ENCODE measurements around the gene KRTAP10-3. TPM values are rescaled to one million over a fixed set of nuclear protein-coding genes. Genes with fewer than 3 reads are reported as not detected.

KRTAP10-3 gene
- total and polyA plus RNA-seq, 2 of the 13 experiments (the other 11 are each of a cell fraction or from before 2014, with no cell fraction given): not detected

- TF ChIP-seq ZNF557 (CRISPR knock-in tag; IDR thresholded peaks at IDR 0.05) (no peak), CAMTA2 (CRISPR knock-in tag; IDR thresholded peaks at IDR 0.05; ENCODE audit: borderline replicate concordance) (no peak), MIER2 (CRISPR knock-in tag; IDR thresholded peaks at IDR 0.05) (no peak), EHMT2 (IDR thresholded peaks at IDR 0.05; ENCODE audit: borderline replicate concordance, low read depth, low read length) (no peak), CCDC6 (CRISPR knock-in tag; IDR thresholded peaks at IDR 0.05) (no peak), ISX (CRISPR knock-in tag; conservative IDR thresholded peaks at IDR 0.05) (no peak), NFKB2 (CRISPR knock-in tag; IDR thresholded peaks at IDR 0.05; ENCODE audit: borderline replicate concordance) (peak; percentile 26; the same call in 1 of the 2 replicates), TGIF2 (CRISPR knock-in tag; IDR thresholded peaks at IDR 0.05) (peak; percentile 46; the same call in 1 of the 2 replicates), CENPT (CRISPR knock-in tag; IDR thresholded peaks at IDR 0.05; ENCODE audit: low read depth) (no peak), YEATS2 (CRISPR knock-in tag; IDR thresholded peaks at IDR 0.05; ENCODE audit: borderline replicate concordance) (peak; percentile 69; the same call in 1 of the 2 replicates), KIAA2018 (CRISPR knock-in tag; IDR thresholded peaks at IDR 0.05; ENCODE audit: borderline replicate concordance) (no peak), RCOR2 (CRISPR knock-in tag; IDR thresholded peaks at IDR 0.05) (no peak), CSRNP1 (CRISPR knock-in tag; IDR thresholded peaks at IDR 0.05) (no peak), GFI1 (CRISPR knock-in tag; IDR thresholded peaks at IDR 0.05; ENCODE audit: borderline replicate concordance) (no peak), NR2C2 (CRISPR knock-in tag; IDR thresholded peaks at IDR 0.05; ENCODE audit: borderline replicate concordance) (no peak), TCF7L2 (IDR thresholded peaks at IDR 0.05; ENCODE audit: low read depth, low read length) (no peak), PHB2 (IDR thresholded peaks at IDR 0.05; ENCODE audit: partially characterized antibody) (no peak), ZNF251 (CRISPR knock-in tag; IDR thresholded peaks at IDR 0.05) (no peak)
- TF ChIP-seq, protein P1, sequence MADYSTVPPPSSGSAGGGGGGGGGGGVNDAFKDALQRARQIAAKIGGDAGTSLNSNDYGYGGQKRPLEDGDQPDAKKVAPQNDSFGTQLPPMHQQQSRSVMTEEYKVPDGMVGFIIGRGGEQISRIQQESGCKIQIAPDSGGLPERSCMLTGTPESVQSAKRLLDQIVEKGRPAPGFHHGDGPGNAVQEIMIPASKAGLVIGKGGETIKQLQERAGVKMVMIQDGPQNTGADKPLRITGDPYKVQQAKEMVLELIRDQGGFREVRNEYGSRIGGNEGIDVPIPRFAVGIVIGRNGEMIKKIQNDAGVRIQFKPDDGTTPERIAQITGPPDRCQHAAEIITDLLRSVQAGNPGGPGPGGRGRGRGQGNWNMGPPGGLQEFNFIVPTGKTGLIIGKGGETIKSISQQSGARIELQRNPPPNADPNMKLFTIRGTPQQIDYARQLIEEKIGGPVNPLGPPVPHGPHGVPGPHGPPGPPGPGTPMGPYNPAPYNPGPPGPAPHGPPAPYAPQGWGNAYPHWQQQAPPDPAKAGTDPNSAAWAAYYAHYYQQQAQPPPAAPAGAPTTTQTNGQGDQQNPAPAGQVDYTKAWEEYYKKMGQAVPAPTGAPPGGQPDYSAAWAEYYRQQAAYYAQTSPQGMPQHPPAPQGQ (CRISPR knock-in tag; IDR thresholded peaks at IDR 0.05; ENCODE audit: borderline replicate concordance): no peak
Observed at GRCh38 chr21:44517175-44517899, 41.3 kb downstream of the KRTAP10-3 start (continued).
